Natural killer cell (primary cell): ENCODE measurements around the gene NELL2. TPM values are rescaled to one million over a fixed set of nuclear protein-coding genes. Genes with fewer than 3 reads are reported as not detected.

Experiments used
- ATAC-seq, 3 donors: fragments of 150-1000 bp in 2 of 3; fragments of 200-7000 bp in 1 of 3; cut with Tn5 transposase; 1 replicate in 1 of 3; 2 replicates in 2 of 3; pipeline ENCODE4 v1.10.0; 2021; ENCODE audit warnings: mild to moderate bottlenecking in 2 of 3, moderate library complexity in 2 of 3
- DNase-seq, 2 donors: peaks; one replicate each; pipeline versions ENCODE4 v3.0.0 to v3.0.0-alpha.2; 2013 to 2021; ENCODE audit warnings: mixed read lengths in 1 of 2
- H3K27ac ChIP-seq: one replicate; pipeline ENCODE4 v1.5.1; 2013; ENCODE audit warnings: mild to moderate bottlenecking, low read length
- H3K27me3 ChIP-seq: one replicate; pipeline ENCODE4 v1.6.1; 2013; ENCODE audit warnings: low read length; ENCODE audit not compliant: control insufficient read depth, insufficient read depth
- H3K36me3 ChIP-seq: one replicate; pipeline ENCODE4 v1.6.1; 2013; ENCODE audit warnings: low read length; ENCODE audit not compliant: control insufficient read depth, insufficient read depth
- H3K4me1 ChIP-seq: one replicate; pipeline ENCODE4 v1.6.1; 2013; ENCODE audit warnings: low read length; ENCODE audit not compliant: control insufficient read depth, insufficient read depth
- H3K4me3 ChIP-seq: one replicate; pipeline ENCODE4 v1.5.1; 2013; ENCODE audit warnings: low read length
- H3K9me3 ChIP-seq: one replicate; pipeline ENCODE4 v1.6.1; 2013; ENCODE audit warnings: low read length; ENCODE audit not compliant: control insufficient read depth, insufficient read depth
- H3K27ac Mint-ChIP-seq, 2 donors: one replicate each; pipeline ENCODE4 v1.8.0; 2022; ENCODE audit warnings: mild to moderate bottlenecking in 2 of 2, mixed read lengths in 2 of 2, moderate library complexity in 1 of 2
- H3K27me3 Mint-ChIP-seq, 2 donors: one replicate each; pipeline ENCODE4 v1.8.0; 2022; ENCODE audit warnings: low read depth in 2 of 2, mixed read lengths in 2 of 2
- H3K36me3 Mint-ChIP-seq: one replicate; pipeline ENCODE4 v1.8.0; 2022; ENCODE audit warnings: mixed read lengths
- H3K4me1 Mint-ChIP-seq, 2 donors: one replicate each; pipeline ENCODE4 v1.8.0; 2022; ENCODE audit warnings: mixed read lengths in 2 of 2
- H3K4me3 Mint-ChIP-seq: one replicate; pipeline ENCODE4 v1.8.0; 2022; ENCODE audit warnings: mild to moderate bottlenecking, moderate library complexity, mixed read lengths
- H3K9me3 Mint-ChIP-seq, 2 donors: one replicate each; pipeline ENCODE4 v1.8.0; 2022; ENCODE audit warnings: mixed read lengths in 2 of 2
- WGBS: methylation state at CpG from one replicate; pipeline ENCODE4 v1.1.7; 2013; ENCODE audit warnings: missing lambda C conversion rate; ENCODE audit not compliant: insufficient coverage; 5-methylcytosine and 5-hydroxymethylcytosine counted together
- intact Hi-C: fragments of 100-400 bp; cut with micrococcal nuclease; formaldehyde crosslinking; loops from one replicate; pipeline ENCODE4 v1.14.2; 2022
- total RNA-seq, 4 donors: library from RNA; stranded (reverse); fragments of 120-200 nt in 1 of 4; gene quantifications; one replicate each; pipeline versions ENCODE4 v1.2.3 to v1.2.4, GENCODE V29; 2013 to 2022
- TF ChIP-seq, protein P1 (sequence below): fragments of 200-600 bp; IDR thresholded peaks from one replicate; pipeline ENCODE4 v1.8.0; 2022; ENCODE audit warnings: antibody characterized with exemption

Gene NELL2
- total RNA-seq, 3 donors from 2014 or later (not counting 1 experiment from before 2014, with no cell fraction given) = 5.8 to 15.3 (median 14.0) TPM

DNA sequence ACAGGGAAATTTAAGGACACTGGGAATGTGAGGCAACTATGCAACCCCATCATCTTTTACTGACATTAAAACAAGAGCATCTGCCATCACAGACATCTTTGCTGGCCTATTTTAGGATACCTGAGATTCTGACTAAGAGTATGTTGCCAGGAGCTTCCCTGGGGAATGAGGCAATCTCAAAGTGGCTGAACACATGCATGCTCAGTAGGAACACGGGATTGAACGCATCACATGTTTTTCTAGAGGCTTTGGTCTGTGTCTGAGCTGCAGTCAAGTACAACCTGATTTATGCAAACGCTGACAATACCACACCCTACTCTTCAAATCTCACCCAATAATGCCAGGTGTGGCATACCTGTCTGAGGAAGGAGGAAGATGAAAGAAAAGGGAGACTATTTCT, 416.5 kb downstream of the NELL2 start:
- no peaks in the 10 kb centered on the region for H3K27me3 ChIP-seq
- no peaks in the 10 kb centered on the region for H3K36me3 ChIP-seq
- DNase-seq = no peak
- Mint-ChIP-seq H3K4me1 (no peaks in the 10 kb centered on the region), H3K27ac (no peak overlapping the region), H3K4me3 (no peak overlapping the region), H3K27me3 (no peaks in the 10 kb centered on the region), H3K9me3 (peaks cover 8 to 14% of the 10 kb centered on the region in 2 donors), H3K36me3 (no peaks in the 10 kb centered on the region)
- intact Hi-C loops = no loop called here
- ATAC-seq = no peak
- H3K27ac ChIP-seq = no peak overlapping the region
- WGBS = 83% methylated on average over 2 of the region's 3 CpGs
- H3K9me3 ChIP-seq = no peaks in the 10 kb centered on the region
- H3K4me1 ChIP-seq = no peaks in the 10 kb centered on the region
- TF ChIP-seq, protein P1, sequence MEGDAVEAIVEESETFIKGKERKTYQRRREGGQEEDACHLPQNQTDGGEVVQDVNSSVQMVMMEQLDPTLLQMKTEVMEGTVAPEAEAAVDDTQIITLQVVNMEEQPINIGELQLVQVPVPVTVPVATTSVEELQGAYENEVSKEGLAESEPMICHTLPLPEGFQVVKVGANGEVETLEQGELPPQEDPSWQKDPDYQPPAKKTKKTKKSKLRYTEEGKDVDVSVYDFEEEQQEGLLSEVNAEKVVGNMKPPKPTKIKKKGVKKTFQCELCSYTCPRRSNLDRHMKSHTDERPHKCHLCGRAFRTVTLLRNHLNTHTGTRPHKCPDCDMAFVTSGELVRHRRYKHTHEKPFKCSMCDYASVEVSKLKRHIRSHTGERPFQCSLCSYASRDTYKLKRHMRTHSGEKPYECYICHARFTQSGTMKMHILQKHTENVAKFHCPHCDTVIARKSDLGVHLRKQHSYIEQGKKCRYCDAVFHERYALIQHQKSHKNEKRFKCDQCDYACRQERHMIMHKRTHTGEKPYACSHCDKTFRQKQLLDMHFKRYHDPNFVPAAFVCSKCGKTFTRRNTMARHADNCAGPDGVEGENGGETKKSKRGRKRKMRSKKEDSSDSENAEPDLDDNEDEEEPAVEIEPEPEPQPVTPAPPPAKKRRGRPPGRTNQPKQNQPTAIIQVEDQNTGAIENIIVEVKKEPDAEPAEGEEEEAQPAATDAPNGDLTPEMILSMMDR = no peak
- H3K4me3 ChIP-seq = no peak overlapping the region

Other genes with a start within 250 kb of the NELL2 start
- not detected for gene DBX2, start 174.8 kb upstream of the NELL2 start, total RNA-seq